Endothelial cell (in vitro differentiated cells): ENCODE data around the gene PRR5. TPM values are rescaled to one million over a fixed set of nuclear protein-coding genes. Genes with fewer than 3 reads are reported as not detected.

Experiments
- DNase-seq: peaks from one replicate; pipeline ENCODE4 v3.0.0; 2021; ENCODE audit warnings: low spot score
- H3K27ac Mint-ChIP-seq: one replicate; pipeline ENCODE4 v1.8.0; 2021; ENCODE audit warnings: mixed read lengths, inconsistent platforms; ENCODE audit not compliant: unreplicated experiment
- H3K27me3 Mint-ChIP-seq: one replicate; pipeline ENCODE4 v1.8.0; 2021; ENCODE audit warnings: mild to moderate bottlenecking, moderate library complexity, mixed read lengths, inconsistent platforms; ENCODE audit not compliant: unreplicated experiment
- H3K36me3 Mint-ChIP-seq: one replicate; pipeline ENCODE4 v1.8.0; 2021; ENCODE audit warnings: mild to moderate bottlenecking, low read depth, mixed read lengths, inconsistent platforms; ENCODE audit not compliant: unreplicated experiment
- H3K4me1 Mint-ChIP-seq: one replicate; pipeline ENCODE4 v1.8.0; 2021; ENCODE audit warnings: mild to moderate bottlenecking, mixed read lengths, inconsistent platforms; ENCODE audit not compliant: unreplicated experiment
- H3K4me3 Mint-ChIP-seq: one replicate; pipeline ENCODE4 v1.8.0; 2021; ENCODE audit warnings: mild to moderate bottlenecking, mixed read lengths, inconsistent platforms; ENCODE audit not compliant: unreplicated experiment
- H3K9me3 Mint-ChIP-seq: one replicate; pipeline ENCODE4 v1.8.0; 2021; ENCODE audit warnings: mixed read lengths, inconsistent platforms; ENCODE audit not compliant: unreplicated experiment
- CTCF ChIP-seq: fragments of 200-600 bp; sonication (generic); IDR thresholded peaks from one replicate; pipeline ENCODE4 v1.5.0; 2021; ENCODE audit warnings: antibody characterized with exemption; ENCODE audit not compliant: unreplicated experiment
- total RNA-seq: library from RNA; stranded (reverse); fragmentation: NEBNext Ultra II Directional; extraction: Animal tissue kit (Norgen Biotek cat#: 25700); gene quantifications from one replicate; pipeline ENCODE4 v1.2.1, GENCODE V29; 2021; ENCODE audit not compliant: unreplicated experiment

Gene PRR5
- total RNA-seq, 1 donor from 2014 or later, result 40.5 TPM

GRCh38 chr22:44698531-44699421 lies 3.2 kb upstream of the PRR5 start:
- Mint-ChIP-seq H3K36me3 (no peaks in the 10 kb centered on the region), H3K4me3 (no peak overlapping the region), H3K27ac (no peak overlapping the region), H3K4me1 (peaks cover 9% of the 10 kb centered on the region), H3K27me3 (peaks cover 14% of the 10 kb centered on the region), H3K9me3 (no peaks in the 10 kb centered on the region)
- no peak for DNase-seq
- TF ChIP-seq CTCF, result no peak

DNA sequence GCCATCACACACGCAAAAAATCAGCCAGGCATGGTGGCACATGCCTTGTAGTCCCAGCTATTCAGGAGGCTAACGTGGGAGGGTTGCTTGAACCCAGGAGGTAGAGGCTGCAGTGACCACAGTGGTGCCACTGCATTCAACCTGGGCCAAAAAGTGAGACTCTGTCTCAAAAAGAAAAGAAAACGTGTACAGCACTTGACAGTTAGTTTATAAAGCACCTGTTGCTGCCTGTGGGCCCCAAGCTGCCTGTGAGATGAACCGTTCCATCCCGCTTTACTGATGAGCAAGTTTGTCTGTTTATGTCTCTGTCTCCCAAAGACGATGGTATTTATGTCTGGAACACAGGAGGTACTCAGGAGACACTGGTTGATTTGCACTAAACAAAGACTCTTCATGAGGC lies 1.5 kb upstream of the PRR5 start:
- DNase-seq, result no peak
- H3K4me1 Mint-ChIP-seq, result peaks cover 9% of the 10 kb centered on the region
- no peak overlapping the region for H3K4me3 Mint-ChIP-seq
- no peak overlapping the region for H3K27ac Mint-ChIP-seq
- no peaks in the 10 kb centered on the region for H3K9me3 Mint-ChIP-seq
- no peak for TF ChIP-seq CTCF
- H3K36me3 Mint-ChIP-seq, result no peaks in the 10 kb centered on the region
- peaks cover 17% of the 10 kb centered on the region for H3K27me3 Mint-ChIP-seq

DNA sequence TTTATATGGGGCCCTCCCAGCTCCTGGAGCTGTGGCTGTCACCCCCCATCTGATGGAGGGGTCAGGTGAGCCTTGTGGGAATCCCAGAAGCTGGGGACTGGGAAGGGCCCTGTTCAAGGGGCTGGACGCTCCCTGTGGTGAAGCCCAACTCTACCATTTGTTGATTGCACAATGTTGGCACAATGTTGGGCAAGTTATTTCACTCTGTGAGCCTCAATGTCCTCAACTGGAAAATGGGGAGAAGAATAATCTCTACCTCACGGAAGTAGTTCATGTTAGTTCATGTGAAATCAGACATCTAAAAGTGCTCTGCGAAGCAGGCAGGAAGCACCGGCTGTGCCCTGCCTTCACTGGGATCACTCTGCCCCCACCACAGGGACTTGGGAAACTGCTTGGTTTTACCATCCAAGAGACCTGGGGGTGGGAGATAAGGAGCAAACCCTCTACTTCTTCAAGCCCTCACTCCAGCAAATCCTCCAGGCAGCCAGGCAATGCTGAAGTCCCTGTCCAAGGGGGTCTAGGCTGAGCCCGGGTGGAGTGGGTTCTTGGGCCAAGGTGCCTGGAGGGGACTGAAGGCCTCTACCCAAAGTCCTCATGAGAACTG lies 715 bp upstream of the PRR5 start:
- Mint-ChIP-seq H3K9me3 (no peaks in the 10 kb centered on the region), H3K4me1 (peaks cover 9% of the 10 kb centered on the region), H3K36me3 (no peaks in the 10 kb centered on the region), H3K4me3 (no peak overlapping the region), H3K27me3 (peaks cover 17% of the 10 kb centered on the region), H3K27ac (no peak overlapping the region)
- no peak for TF ChIP-seq CTCF
- DNase-seq, result no peak

- Mint-ChIP-seq H3K4me1 (peaks cover 9% of the 10 kb centered on the region), H3K27ac (no peak overlapping the region), H3K27me3 (peaks cover 17% of the 10 kb centered on the region), H3K9me3 (no peaks in the 10 kb centered on the region), H3K36me3 (no peaks in the 10 kb centered on the region), H3K4me3 (peak overlapping the region; percentile 37)
- peak; percentile 37 for DNase-seq
- no peak for TF ChIP-seq CTCF
These were observed 635 bp downstream of the PRR5 start for GRCh38 chr22:44702479-44703198.
